HS-27A (cell line): Measurements from ENCODE around the gene LYRM2.

Experiments
- DNase-seq: peaks from one replicate; pipeline ENCODE4 v3.0.0-alpha.2; 2012; ENCODE audit warnings: low read depth, missing footprints

The LYRM2 gene

DNA sequence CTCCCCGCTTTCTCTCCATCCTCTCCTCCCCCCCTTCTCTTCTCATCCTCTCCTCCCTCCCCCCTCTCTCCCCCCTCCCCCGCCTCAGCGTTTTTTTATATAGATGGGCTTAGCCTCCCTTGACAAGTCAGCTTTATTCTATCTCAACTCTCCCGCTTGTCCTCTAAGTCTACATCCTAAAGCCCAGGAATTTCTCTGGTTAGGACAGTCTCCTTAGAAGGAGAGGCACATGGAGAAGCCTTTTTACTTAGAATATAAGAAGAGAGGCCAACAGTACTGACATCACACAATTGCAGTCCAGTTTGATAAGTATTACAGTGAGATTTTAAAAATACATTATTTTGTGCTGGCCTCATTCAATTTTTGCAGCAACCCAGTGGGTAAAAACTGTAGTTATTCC lies 83.5 kb downstream of the LYRM2 start:
- DNase-seq = no peak

DNA sequence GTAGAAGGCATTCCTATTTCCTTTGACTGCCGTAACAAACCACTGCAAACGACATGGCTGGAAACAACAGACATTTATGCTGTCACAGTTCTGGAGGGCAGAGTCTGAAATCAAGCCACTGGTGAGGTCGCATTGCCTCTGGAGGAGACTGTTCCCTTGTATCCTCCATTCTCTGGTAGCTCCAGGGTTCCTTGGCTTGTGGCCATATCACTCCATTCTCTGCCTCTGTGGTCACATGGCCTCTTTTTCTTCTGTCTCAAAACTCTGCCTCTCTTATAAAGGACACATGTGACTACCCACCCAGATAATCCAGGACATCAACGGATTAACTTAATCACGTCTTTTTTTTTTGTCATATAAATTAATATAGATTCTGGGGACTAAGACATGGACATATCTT lies 84.4 kb downstream of the LYRM2 start:
- no peak for DNase-seq

DNA sequence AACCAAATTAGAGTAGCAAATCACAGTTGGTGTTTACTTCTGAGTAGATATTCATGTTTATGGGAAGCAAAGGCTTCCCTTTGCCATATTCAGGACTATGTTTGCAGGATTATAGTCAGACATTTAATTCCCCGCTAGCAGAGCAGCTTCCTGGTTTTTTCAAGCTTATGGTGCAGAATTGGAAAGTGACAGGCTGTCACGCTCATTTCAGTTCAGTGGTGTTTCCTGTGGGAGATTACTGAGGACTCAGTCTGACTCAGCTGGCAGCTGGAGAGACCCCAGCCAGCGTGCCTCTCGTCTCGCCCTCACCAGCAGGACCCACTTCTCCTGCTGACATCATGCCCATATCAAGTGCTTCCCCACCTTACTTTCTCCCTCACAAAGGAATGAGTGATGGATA lies 85.1 kb downstream of the LYRM2 start:
- DNase-seq = no peak

DNA sequence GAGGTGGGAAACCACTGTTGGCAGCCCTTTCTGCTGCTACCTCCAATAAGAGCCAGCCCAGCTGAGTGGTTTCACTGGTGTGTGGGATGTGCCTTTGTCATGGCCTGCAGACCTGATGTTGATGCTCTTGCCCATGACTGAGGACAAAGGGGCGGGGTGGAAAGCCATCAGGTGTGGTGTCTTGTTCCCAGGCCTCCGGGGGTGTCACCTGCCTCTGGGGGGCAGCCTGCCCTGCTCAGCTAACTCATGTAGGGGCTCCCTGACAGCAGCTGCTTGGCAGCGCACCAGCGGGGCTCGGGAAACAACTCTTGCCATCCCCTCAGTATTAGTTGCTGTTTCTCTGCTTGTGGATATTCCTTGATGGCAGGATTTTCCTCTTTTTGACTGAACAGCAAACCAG lies 91.3 kb downstream of the LYRM2 start:
- no peak for DNase-seq

DNA sequence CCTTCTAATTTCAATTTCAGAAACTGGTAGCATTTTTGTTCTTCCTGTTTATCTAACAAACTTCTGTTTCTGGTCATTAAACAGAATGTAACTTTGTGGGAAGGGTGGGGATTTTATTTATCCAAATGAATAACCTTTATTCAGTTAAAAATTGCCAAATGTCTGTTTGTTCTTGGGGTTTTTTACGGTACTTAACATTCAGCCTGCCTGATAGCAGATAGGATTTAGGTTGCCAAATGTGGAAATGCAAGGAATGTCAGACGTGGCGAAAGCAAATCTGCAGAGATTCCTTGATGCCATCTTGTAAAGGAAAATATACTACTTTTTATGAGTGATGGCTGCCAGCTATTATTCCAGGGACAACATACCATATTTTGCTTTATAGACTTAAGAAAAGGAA lies 95.7 kb downstream of the LYRM2 start:
- DNase-seq = no peak

DNA sequence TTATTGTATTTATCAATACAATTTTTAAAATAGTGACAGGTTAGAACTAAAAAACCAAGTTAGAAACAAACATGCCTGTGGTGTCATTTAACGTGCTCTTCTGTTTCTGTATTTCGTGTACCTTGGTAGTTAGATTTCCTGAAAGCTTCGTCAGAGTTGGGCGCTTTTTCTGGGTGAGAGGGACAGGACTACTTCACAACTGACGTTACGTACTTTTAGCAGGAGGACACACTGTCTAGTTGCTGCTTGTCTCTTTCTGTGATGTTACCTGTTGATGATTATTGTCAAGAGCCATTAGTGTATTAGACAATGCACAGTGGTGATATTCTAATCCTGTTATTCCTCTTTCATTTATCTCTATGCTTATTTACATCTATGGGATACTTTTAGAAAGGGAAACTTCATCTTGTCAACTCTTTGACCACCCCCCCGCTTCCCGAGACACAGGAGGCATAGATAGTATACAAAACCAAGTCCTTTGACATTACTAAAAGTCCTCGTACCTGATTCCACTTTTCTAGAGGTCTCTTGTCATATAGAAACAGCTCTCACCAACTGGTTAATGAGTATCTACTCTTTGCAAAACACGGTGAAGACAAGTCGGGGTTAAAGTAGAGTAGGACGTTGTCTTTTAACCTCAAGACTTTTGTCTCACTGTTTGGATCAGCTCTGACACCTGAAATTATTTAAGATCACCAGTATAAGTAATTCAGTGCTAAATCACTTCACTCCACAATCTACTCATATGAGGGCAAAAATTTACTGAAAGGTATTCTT lies 96.3 kb downstream of the LYRM2 start:
- no peak for DNase-seq

DNA sequence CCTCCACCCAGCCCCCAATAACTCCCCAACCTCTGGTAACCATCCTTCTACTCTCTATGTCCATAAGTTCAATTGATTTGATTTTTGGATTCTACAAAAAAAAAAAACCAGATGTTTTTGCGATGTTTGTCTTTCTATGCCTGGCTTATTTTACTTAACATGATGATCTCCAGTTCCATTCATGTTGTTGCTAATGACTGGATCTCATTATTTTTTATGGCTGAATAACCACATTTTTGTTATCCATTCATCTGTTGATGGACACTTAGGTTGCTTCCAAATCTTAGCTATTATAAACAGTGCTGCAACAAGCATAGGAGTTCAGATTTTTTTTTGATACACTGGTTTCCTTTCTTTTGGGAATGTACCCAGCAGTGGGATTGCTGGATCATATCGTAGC lies 98.8 kb downstream of the LYRM2 start:
- DNase-seq = no peak

DNA sequence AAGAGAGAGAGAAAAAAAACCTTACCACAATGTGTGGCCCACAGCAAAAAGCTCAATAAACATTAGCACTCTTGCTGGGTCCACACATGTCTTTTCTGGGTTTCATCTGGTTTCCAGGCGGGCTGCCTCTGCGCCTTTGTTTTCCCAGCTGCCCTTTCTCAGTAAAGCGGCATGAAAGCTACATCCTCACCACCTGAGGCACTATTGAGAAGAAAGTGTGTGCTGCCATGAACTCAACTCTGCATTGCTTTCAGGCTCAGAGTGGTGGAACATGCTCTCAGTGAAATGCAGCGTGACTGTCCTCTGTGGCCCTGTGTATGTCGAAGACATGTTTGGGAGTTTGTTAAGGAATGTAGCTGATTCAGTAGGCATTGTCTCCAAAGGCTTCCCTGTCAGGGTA lies 102.3 kb downstream of the LYRM2 start:
- no peak for DNase-seq

DNA sequence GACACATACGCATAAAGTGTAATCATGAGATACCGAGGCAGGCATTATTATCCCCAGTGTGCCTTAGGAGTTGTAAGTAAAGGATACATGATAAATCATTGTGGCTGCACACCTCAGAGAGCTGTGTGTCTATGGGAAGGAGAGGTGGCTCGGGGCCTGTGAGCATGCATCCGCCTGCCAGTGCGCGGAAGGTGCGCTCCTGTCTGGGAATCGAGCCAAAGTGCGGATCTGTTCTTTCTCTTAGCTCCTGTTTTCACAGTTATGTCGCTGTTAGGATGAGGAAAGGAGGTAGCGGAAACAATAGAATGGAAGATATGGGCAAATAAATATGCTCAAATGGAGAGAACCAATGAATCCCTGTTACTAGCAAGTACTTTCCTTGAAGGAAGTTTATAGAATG lies 107.6 kb downstream of the LYRM2 start:
- no peak for DNase-seq

DNA sequence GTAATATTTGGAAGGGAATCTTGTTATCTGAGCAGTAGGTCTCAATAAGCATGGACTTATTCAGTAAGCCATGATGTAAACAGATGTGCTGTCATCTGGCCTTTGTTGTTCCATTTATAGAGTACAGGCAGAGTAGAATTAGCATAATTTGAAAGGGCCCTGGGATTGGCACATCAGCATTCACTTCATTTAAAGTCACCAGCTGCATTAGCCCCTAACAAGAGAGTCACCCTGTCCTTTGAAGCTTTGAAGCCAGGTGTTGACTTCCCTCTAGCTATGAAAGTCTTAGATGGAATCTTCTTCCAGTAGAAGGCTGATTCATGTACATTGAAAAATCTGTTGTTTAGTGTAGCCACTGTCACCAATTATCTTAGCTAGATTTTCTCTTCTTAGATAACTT lies 109.7 kb downstream of the LYRM2 start:
- no peak for DNase-seq

DNA sequence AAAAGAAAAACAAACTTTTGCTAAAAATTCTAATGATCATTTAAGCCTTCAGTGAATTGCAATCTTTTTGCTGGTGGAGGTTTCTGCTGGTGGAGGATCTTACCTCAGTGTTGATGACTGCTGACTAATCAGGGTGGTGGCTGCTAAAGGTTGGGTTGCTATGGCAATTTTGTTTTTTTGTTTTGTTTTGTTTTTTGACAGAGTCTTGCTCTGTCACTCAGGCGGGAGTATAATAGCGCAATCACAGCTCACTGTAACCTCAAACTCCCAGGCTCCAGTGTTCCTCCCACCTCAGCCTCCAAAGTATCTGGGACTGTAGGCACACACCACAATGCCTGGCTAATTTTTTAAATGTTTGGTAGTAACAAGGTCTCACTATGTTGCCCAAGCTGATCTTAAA lies 110.9 kb downstream of the LYRM2 start:
- no peak for DNase-seq

DNA sequence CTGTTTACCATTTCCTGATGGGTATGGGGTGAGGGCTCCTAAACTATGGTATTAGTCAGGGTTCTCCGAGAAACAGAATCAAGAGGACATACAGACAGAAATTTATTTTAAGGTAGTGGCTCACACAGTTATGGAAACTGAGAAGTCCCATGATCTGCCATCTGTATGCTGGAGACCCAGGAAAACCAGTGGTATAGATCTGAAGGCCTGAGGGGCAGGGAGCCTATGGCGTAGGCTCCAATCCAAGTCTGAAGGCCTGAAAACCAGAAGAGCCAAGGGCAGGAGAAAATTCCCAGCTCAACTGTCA lies 112.0 kb downstream of the LYRM2 start:
- no peak for DNase-seq

DNA sequence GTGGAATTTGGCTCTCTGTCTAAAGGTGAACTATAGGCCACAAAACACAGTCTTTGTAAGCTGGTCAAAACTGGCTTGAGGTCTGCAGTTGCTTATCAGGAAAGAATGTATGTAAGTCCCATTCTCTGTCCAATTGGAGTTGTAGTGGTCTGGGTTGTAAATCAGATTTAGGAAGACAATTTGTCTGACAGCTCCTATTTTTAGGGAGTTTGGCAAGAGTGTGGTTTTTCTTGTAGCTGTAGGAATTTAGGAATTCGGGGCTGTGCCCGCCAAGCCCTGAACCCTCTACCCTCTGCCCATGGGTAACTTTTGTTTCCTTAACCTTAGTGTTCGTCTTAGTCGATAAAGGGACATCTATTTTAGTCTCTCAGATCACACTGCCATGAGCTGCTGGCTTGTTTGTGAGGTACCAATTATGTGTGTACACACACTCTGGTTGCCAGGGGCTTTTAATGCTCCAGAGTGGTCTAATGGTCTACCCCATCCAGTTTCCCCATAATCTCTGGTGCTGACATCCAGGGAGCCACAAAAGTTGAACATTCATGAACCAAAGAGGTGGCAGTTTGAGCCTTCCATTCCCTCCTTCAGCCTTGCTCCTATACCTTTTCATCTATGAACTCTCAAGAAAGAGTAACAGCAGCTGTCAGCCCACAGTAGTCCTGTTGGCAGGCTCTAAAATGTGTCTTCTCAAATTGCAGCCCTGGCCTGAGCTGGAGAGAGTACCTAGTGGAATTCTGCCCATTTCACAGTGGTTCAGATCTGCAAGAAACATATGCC lies 112.6 kb downstream of the LYRM2 start:
- DNase-seq = no peak

DNA sequence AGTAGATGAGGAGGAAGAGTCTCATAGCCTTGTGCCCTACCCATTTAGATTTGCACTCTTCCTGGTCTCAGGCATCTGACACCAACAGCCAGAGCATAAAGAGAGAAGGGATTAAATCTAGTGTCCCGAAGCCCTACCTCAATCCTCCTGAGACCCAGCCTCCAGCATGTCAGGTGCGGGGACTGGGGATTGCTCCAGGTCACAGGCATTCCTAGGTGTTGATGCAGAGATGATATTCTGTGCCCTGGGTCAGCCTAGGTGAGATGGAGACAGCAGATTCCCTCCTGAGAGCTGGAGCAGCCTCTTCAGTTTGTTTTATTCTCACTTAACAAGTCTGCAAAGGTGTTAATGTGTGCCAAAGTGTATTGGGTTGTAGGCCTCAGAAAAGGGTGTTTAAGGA lies 115.8 kb downstream of the LYRM2 start:
- no peak for DNase-seq

DNA sequence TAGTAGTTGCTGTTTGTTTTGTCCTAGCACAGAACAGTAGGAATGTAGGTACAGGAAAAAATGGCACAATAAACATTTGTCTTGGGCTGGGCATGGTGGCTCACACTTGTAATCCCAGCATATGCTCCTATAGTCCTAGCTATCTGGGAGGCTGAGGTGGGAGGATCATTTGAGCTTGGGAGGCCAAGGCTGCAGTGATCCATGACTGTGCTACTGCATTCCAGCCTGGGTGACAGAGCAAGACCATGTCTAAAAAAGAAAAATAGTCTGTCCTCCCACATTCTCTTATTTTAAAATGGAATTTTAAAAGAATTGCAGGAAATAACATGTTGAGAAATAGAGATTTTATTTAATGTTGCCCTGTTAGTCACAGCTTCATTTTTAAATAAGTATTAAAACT lies 117.8 kb downstream of the LYRM2 start:
- no peak for DNase-seq

DNA sequence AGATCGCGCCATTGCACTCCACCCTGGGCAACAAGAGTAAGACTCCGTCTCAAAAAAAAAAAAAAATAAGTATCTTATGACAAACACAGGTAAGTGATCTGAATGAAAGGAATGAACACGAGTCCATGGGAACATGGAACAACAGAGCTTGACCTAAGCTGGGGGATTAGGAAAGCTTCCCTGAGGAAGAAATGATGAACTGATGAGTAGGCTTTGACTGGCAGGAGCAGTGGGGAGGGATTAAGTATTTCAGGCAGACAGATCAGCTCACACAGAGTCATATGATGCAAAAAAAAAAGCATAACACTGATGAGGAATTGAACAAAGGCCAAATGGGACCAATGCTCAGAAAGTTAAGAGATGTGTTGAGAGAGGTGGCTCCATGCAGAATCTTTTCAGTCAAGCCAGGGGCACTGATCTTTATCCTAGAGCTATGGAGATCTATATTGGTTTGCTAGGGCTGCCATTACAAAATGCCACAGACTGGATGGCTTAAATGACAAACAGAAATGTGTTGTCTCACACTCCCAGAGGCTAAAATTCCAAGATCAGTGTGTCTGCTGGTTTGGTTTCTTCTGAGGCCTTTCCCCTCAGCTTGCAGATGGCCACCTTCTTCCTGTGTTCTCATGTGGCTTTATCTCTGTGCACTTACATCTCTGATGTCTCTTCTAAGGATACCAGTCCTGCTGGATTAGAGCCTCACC lies 120.0 kb downstream of the LYRM2 start:
- DNase-seq = no peak
